Vagina (tissue), 2 donors: ENCODE data around the gene CADM2.

Experiments
- POLR2A ChIP-seq, 2 donors: fragments of 450-650 bp; IDR thresholded peaks; one replicate each; pipeline ENCODE4 v1.6.1; 2017; ENCODE audit warnings: antibody characterized with exemption in 2 of 2, mild to moderate bottlenecking in 2 of 2, moderate library complexity in 2 of 2
- POLR2AphosphoS5 ChIP-seq, 2 donors: sonication (generic); formaldehyde crosslinking; IDR thresholded peaks; one replicate each; pipeline ENCODE4 v1.9.0; 2017; ENCODE audit warnings: antibody characterized with exemption in 2 of 2, mild to moderate bottlenecking in 2 of 2, low read depth in 1 of 2; ENCODE audit not compliant: insufficient read depth in 1 of 2
- TF ChIP-seq, protein P1 (sequence below), 3 experiments: fragments of 450-650 bp in 2 of 3; fragments of 200-600 bp in 1 of 3; sonication (generic) in 1 of 3; IDR thresholded peaks; one replicate each; pipeline ENCODE4 v1.5.1; 2017 to 2019; ENCODE audit warnings: antibody characterized with exemption in 3 of 3, mild to moderate bottlenecking in 2 of 3, moderate library complexity in 2 of 3

GRCh38 chr3:84946240-84946639 lies 12.5 kb upstream of the CADM2 start:
- no peak for TF ChIP-seq POLR2AphosphoS5 (IDR thresholded peaks at IDR 0.05; ENCODE audit: insufficient read depth in 1 of 2, low read depth in 1 of 2)
- TF ChIP-seq, protein P1, sequence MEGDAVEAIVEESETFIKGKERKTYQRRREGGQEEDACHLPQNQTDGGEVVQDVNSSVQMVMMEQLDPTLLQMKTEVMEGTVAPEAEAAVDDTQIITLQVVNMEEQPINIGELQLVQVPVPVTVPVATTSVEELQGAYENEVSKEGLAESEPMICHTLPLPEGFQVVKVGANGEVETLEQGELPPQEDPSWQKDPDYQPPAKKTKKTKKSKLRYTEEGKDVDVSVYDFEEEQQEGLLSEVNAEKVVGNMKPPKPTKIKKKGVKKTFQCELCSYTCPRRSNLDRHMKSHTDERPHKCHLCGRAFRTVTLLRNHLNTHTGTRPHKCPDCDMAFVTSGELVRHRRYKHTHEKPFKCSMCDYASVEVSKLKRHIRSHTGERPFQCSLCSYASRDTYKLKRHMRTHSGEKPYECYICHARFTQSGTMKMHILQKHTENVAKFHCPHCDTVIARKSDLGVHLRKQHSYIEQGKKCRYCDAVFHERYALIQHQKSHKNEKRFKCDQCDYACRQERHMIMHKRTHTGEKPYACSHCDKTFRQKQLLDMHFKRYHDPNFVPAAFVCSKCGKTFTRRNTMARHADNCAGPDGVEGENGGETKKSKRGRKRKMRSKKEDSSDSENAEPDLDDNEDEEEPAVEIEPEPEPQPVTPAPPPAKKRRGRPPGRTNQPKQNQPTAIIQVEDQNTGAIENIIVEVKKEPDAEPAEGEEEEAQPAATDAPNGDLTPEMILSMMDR (IDR thresholded peaks at IDR 0.05): no peak
- no peak for TF ChIP-seq POLR2A (IDR thresholded peaks at IDR 0.05)
